ENCODE measurements around the gene KCNA2.

GRCh38 chr1:110591956-110592355 is 14.2 kb downstream of the KCNA2 start:
- TF ChIP-seq, protein P1, sequence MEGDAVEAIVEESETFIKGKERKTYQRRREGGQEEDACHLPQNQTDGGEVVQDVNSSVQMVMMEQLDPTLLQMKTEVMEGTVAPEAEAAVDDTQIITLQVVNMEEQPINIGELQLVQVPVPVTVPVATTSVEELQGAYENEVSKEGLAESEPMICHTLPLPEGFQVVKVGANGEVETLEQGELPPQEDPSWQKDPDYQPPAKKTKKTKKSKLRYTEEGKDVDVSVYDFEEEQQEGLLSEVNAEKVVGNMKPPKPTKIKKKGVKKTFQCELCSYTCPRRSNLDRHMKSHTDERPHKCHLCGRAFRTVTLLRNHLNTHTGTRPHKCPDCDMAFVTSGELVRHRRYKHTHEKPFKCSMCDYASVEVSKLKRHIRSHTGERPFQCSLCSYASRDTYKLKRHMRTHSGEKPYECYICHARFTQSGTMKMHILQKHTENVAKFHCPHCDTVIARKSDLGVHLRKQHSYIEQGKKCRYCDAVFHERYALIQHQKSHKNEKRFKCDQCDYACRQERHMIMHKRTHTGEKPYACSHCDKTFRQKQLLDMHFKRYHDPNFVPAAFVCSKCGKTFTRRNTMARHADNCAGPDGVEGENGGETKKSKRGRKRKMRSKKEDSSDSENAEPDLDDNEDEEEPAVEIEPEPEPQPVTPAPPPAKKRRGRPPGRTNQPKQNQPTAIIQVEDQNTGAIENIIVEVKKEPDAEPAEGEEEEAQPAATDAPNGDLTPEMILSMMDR (IDR thresholded peaks at IDR 0.05): no peak
- TF ChIP-seq POLR2A (IDR thresholded peaks at IDR 0.05): no peak
